Inflammatory macrophage treated with lipopolysaccharide for 4 hours (primary cell): Measurements from ENCODE around the gene CHST11.

Experiments used
- DNase-seq: peaks from one replicate; pipeline ENCODE4 v3.0.0-alpha.2; 2020

Gene CHST11

DNA sequence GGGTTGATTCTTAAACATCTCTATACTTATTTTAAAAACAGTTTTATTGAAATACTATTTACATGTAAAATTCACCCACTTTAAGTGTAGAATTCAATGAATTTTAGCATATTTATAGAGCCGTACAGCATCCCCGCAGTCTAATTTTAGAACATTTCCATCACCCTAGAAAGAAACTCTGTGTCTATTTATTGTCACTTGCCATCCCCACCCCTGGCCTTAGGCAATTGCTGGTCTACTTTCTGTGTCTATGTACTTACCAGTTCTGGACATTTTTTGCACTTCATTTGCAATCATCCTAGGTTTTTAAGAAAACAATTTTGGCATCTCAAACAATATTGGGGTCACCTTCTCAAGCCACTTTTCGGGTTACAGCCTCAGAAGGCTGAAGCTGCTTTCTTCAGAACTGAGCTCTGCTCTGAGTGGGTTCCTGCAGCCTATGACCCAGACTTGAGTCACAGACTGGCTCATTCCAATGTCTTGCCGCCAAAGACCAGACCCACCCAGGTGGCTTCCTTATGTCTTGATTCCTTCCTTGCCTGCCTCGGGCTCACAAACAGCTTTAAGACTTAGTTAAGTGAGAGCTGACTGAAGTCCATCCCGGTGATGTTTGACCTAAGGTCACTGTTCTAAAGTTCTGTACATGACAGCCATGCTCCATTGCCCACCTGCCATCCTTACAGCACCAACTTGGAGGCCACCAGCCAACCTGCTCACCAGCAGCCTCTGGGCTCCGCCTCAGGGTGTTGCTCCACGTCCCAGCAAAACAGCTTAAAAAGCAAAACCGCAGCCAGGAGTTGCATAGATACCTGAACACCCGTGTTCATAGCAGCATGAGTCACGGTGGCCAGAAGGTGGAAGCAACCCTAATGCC, 131.5 kb downstream of the CHST11 start:
- DNase-seq, result no peak

DNA sequence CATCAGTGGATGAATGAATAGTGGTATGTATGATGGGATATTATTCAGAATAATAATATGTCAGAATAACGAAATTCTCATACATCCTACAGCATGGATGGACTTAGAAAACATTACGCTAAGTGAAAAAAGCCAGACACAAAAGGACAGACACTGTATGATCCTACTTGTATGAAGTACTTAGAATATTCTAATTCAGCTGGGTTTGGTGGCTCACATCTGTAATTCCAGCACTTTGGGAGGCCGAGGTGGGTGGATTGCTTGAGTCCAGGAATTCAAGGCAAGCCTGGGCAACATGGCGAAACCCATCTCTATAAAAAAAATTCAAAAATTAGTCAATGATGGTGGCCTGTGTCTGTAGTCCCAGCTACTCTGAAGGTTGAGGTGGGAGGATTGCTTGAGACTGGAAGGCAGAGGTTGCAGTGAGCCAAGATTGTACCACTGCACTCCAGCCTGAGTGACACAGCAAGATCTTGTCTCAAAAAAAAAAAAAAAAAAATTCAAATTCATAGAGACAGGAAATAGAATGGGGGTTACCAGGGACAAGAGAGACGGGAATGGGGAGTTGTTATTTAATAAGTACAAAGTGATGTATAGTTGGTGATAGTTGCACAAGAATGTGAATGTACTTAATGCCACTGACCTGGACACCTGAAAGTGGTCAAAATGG, 132.3 kb downstream of the CHST11 start:
- no peak for DNase-seq

DNA sequence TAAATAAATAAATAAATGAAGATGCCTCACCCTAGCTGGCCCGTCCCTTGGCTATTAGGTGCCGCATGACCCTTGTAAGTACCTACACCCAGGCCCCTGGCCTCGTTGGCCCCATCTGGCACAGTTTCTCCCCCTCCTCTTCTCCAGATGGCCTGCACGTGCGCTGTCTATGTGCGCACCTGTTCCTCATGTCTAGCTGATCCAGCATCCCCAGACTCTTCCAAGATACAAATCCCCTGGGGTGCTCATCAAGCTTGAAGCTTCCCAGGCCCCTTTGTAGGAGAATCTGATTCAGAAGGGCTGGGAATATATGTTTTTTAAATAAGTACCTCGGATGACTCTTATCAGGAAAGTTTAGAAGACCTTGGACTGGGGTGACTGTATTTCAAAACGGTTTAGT, 133.3 kb downstream of the CHST11 start:
- DNase-seq, result no peak

DNA sequence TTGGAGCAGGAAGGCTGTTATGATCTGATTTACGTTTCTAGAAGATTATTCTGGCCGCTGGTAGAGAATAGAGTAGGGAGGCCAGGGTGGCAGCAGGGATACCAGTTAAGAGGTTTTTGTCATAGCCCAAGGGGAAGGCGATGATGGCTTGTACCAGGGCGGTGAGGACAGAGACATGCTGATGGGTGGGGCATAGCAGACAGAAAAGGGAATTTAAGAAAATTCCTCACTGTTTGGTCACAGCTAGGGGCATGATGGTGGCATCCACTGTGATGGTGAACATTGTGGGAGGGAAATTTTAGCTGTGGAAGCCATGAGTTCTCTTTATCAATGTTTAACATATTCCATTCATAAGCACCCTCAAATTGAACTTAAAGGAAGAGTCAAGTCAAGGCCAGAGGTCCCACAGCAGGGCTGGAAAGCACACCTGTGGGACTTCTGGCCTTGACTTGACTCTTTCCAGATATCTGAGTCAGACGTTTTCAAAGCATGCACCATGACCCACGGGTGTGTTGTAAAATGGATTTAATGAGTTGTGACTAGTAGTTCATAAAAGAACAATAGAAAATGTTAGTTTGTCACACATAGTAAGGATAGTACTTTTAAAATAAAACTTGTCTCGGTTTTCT, 134.6 kb downstream of the CHST11 start:
- DNase-seq, result no peak

DNA sequence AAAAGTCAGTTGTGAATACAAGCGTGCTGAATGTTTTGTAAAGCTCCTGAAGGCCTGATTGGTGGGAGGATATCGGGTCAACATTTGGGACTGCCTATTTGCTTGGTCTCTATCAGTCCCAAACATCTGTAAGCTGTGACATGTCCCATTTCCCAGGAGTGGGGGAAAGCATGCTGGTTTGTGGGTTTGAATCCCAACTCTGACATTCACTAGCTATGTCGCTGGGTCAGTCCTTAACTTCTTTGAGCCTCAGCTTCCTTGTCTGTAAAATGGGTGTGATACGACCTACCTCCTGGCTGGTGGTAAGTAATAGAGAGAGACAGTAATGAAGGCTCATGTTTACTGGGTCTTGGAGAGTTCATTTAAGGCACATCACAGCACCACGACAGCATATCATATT, 136.7 kb downstream of the CHST11 start:
- DNase-seq, result no peak

DNA sequence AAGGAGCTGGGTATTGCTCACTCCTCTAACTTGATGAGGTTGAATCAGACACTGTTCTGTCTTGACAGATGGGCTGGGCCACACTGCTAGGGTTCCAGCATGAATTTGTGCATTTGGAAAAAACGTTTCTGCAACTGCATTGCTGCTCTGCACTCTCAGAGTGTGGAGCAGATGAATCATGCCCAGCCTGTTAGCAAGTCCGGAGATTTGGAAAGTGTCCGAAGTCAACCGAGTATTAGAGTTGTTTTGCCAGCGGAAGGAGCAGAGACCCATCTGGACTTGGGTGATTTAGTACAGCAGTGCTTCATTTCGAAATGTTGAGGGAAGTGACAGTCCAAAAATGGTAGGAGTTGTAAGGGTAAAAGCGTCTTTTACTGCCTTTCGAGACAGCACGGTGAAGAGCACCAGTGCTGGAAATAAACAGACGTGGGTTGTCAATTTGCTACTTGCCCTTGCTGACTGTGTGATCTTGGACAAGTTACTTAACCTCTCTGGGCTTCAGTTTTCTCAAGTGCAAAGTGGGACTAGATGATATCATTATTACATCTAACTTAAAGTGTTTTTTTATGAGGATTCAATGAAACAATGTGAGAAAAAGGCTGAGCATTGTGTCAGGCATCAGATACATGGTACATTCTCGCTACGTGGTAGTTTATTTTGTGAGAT, 139.5 kb downstream of the CHST11 start:
- peak; percentile 40 for DNase-seq

DNA sequence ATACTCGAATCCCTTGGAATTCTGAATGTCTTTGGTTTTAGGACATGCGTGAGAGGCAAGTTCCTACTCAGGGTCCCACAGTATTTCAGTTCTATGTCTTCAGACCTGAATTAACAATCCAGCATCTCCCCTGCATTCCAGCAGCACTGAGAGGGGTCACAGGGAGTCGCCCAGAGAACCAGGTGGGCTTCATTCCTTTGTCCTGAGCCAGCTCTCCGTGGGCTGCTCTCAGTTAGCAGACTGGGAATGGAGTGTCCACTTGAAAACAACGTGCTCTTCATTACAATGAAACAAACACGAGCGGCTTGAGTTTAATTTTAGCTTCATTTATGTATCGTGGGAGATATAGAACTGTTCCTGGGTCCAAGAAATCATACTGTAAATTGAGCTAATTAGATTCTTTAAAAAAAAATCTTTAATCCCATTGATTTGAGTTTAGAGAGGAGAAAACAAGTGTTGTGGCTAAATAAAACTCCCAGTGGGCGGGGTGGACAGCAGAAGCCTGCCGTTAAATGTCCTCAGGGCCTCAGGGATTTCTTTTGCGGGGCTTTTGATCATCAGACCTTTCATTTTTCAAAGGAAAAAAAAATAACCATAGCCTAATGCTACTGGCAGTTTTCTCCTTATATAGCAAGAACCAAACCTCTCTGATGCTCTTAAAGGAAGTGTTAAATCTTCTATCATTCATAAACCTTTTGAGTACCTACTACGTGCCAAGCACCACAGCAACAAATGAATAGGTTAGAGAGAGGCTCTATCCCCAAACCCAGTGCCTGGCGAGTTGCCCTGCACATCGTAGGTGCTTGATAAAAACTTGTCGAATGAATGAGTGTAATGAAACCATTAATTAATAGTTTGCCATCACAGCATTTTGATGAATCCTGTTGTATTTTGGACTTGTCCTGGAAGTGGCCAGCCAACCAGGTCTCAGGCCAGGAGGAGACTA, 140.4 kb downstream of the CHST11 start:
- DNase-seq, result no peak

DNA sequence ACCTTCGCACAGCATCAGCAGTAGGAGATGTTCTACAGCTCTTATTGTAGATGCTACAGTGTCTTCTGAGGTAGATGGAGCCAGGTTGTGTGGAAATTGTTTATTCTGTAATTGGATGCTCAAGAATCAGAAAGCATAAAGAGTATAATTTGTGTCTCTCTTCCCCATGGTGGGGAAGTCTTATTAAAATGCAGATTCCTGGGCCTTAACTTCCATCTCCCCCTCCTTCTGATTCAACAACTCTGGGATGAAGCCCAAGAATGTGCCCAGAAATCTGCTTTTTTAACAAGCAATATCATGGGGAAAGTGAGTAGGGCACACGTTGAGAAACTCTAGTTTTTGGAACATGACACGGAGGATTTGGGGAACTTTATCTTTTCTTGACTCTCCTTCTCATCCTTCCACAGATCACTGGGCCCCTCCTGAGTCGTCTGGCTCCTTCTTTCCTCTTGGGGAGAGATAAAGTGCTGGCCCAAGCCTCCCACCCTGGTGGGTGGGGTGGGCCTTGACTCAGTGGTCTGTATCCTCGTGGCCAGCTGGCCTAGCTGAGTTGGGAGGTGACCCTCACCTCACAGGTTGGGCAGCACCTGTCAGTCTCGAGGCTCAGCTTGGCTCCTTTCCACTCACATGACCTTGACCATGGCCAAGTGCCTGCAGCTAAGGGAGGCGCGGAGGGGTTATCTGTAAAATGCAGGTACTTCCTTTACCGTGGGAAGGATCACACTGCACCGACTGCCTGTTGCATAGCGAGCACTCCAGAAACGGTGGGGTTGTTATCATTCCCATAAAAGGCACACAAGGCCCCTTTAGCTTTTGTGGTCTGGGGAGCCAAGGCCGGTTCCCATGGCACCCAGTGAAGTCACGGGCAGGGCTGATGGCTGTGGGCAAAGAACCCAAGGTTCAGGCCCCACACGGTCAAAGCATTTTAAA, 141.9 kb downstream of the CHST11 start:
- no peak for DNase-seq

DNA sequence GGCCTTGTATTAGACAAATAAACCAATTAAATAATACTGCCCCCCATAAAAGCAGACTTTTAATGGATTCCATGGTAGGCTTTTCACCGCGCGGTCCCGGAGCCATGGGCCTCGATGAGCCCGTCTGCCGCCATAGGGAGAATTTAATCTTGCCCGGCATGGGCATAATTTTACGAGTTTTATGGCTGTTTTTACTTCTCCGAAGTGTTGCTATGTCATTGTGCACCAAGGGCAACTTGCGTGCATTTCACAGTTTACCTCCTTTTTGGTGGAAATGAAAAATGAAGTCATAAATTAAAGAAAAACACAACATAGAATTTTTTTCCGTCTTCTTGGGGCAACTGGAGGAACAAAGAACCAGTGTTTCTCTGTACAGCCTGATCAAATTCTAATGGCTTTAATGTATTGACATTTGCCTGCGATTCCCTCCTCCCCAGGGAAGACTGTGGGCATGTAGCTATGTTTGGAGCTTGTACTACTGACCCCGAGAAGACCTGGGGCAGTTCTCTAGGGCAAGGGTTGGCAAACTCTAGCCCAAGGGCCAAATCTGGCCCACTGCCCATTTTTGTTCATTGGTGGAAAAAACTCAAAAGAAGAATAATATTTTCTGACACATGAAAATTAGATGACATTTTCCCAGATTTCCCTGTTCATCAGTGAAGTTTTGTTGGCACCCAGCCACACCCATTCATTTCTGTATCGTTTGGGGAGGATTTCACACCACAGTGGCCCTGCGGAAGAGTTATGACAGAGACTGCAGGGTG, 142.7 kb downstream of the CHST11 start:
- no peak for DNase-seq

DNA sequence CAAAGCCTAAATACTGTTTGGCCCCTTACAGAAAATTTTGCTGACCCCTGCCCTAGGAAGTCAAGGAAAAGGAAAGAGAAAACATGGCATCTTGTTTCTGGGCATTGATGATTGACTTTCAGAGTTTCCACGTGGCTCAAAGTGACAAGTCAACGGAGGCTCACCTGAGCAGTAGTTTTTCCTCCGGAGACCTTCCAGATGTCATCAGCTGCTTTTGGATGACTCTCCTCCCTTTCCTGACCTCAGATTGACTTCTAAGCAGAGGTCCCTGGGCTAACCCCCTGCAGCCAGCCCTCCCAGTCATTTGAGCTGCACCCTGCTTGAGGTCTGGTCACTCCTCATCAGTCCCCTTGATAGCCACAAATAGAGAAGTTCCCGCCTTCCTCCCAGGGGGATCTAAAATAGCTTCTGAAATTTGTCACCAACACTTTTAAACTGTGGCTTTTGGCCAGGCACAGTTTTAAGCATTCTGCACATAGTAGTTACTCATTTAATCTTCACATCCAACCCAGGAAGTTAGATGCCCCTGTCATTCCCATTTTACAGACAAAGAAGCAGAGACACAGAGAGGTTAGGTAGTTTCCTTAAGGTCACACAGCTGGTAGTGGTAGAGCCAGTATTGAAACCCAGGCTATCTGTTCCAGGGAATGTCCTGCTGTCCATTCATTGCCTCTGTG, 143.4 kb downstream of the CHST11 start:
- DNase-seq, result peak; percentile 30

DNA sequence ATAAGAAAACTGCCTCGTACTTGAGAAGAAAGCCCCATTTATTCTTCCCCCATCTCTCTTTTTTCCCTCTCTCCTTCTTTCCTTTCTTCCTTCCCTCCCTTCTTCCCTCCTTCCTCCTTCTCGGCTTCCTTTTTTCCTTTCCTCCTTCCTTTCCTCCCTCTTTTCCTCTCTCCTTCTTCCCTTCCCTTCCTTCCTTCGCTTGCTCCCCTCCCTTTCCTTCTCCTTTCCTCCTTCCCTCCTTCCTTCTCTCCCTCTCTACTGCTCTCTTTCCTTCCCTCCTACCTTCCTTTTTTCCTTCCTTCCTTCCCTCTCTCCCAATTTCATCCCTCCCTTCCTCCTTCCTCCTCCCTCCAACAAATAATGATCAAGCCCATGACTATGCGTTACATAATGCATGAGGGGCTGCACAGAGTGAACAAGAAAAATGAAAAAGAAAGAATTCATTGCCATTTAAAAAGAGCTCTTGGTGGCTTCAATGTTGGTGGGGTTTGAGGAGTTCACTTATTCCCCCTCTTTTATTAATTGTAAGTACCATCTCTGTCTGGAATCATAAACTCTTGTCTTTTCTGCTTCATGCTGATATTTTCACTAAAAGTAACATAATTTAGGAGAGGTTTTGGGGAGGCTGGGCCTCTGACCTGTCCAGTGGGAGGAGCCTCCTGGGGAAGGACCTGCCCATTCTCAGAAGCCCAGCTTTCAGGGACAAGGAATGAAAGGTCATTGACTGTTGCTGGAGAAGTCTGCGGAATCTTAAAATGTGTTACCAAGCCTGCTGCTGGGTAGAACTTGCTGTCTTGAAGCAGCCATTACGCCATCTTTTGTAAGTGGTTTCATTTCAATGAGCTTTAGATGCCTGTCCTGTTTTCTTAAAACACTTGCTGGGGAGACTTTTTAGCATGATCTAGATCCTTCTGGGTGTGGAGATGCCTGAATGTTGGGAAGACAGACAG, 144.3 kb downstream of the CHST11 start:
- peak; percentile 66 for DNase-seq

DNA sequence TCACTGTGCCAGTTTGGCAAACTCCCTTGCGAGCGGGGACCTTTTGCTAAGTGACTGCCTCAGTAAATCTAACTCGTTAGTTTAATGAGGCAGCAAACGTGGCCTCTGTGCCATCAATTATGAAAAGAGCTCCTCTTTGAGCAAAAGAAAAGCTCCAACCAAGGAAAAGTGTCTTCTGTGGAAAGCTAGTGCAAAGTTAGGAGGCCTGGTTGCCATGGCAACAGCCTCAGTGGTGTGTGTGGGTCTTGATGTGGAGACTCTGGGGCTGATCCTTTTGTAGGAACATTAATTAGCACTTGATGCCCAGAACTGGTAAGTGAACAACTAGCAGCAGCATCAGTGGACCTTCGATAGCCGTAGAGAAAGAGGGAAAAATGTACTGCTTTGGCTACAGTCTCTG, 145.7 kb downstream of the CHST11 start:
- DNase-seq, result no peak

DNA sequence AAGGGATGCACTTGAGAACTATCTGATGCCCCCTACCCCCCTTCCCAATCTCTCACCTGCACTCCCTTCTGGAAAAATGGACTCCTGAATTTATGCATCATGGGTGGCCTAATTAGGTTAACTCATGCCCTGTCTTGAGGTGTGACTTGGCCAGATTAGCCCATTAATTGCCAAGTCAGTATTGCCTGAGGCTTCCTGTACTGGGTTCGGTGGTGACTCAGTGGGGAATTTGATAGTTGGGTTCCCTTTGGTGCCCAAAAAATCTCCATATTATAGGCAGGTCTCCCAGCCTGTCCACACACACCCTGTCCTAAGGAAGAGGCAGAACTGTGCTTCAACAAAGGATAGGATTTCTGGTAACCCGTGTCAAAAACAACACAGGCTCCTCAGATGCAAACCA, 146.1 kb downstream of the CHST11 start:
- DNase-seq, result peak; percentile 72

DNA sequence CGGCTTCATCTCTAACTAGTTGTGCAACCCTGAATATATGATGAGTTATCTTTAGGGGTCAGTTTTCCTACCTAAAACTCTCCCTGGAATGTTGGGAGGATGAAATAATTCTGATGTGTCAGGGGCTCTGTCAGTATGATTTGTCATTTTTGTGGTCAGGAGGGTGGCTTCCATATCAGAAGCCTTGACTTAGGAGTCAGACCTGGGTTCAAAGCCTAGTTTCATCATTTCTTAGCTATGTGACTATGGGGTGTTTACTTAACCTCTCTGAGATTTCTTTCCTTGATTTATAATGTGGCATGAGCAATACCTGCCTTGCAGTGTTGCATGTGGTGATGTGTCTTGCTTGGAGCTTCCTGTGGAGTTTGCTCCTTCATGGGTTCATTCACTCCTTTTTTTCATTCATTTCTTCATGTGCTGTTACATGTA, 146.8 kb downstream of the CHST11 start:
- peak; percentile 65 for DNase-seq

DNA sequence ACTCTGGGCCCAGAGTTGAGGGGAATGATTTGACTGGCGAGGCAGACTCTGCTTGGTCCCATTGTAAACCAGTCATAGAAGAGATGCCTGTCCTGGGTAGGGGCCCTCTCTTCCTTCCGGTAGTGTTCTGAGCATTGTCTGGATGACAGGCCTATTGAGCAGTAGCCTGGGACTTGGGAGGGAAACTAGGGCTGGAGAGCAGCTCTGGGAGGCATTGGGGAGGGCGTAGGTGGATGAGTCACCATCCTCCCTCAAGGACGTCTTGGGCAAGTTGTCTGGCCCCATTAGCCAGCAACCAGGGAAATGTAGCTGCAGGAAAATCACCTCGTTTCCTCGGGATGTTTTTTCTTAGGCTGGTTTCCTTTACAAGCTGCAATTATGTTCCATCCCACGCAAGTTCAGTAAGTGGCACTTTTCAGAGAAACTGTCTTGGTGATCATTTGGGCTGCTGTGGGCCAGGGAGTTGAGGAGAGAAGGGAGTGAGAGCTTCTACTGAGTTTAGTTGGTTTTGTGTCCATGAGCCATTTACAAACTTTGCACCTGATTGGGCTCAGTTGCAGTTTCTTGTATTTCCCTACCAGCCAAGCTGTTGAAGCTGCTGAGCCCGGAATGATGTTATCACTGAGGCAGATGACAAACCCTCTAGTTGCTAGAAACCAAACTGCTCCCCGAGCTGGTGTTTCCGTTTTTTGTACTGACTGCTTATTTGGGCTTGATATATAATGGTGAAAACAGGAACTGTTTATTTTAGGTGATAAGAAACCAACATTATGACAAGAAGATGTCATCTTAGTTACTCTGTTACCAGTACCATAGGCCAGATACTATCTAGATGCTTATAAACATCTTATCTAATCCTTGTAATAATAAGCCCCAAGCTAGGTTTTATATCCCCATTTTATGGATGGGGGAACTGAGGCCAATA, 147.6 kb downstream of the CHST11 start:
- DNase-seq, result peak; percentile 98

DNA sequence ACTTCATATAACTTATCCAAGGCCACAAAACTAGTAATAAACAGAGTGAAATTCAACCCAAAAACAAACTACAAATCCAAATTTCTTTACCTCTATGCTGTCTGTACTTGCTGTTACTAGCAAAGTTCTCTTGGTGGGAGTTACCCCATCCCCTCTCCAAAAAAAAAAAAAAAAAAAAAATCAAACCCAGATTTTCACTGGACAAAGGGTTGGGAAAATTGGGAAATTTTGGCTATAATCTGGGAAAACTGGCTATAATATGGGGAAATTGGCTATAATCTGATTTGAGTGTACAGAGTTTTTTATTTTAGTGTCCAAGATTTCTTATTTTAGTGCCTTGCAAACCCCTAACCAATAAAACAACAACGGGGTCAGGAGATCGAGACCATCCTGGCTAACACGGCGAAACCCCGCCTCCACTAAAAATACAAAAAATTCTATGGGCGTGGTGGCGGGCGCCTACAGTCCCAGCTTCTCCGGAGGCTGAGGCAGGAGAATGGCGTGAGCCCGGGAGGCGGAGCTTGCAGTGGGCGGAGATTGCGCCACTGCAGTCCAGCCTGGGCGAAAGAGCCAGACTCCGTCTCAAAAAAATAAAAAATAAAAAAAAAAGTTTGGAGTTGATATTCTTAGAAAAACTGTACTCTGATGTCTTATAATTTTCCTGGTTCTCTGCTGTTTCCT, 148.4 kb downstream of the CHST11 start:
- DNase-seq, result peak; percentile 74

DNA sequence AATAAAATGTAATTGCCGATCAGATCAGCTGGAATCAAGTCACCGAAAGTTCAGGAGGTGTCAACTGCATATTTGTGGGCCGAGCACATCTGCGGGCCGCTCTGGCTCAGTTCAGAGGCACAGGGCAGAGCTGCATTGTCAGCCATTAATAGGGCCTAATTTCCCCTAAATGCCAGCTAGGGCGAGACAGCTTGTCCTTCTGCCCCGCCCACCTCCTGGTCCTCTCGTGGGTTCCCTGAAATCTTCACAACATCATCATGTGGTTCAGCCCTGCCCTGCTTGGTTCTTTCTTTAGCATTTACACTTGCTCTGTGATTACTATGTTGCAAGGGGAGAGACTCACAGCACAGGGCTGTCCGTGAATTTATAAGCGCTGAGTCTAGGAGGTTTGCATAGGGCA, 148.9 kb downstream of the CHST11 start:
- DNase-seq, result peak; percentile 98
